Measurements from ENCODE around the gene ZBTB7B.

DNA sequence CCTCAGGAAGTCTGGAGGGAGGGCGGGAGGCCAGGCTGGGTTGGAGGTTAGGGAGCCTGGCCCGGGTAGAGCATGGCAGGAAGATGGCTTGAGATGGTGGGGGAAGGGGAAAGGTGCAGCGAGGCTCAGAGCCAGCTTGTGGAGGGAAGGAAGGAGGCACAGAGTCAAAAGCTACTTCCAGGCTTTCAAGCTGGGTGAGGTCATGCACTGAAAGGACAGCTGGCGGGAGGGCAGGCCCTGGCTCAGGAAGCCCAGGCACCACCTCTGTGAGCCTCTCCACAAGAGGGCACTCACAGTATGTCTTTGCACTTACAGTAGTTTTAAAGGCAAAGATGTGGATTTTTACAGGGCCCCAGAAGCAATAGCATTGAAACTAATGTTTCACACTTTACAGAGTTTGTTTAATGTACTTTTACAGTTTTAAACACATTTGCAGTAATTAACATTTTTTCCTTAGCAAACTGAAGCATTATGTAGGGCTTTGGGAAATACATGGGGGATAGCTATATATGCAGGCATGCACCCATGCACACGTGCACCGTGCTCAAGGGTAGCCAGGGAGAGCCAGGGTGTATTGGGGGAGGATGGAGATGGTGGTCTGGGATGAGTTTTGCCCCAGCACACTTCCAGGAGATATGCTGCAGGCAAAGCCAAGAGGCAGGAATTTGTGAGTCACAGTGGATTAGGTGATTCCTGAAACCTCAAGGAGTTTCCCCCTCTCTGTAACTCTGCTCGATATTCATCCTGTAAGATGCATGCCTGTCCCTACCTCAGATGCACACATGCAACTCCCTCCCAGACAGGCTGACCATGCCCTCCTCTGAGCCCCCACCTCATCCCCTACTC, 42.4 kb downstream of the ZBTB7B start:
- TF ChIP-seq POLR2AphosphoS5 (IDR thresholded peaks at IDR 0.05; ENCODE audit: low read depth, low read length): no peak
- TF ChIP-seq, protein P1, sequence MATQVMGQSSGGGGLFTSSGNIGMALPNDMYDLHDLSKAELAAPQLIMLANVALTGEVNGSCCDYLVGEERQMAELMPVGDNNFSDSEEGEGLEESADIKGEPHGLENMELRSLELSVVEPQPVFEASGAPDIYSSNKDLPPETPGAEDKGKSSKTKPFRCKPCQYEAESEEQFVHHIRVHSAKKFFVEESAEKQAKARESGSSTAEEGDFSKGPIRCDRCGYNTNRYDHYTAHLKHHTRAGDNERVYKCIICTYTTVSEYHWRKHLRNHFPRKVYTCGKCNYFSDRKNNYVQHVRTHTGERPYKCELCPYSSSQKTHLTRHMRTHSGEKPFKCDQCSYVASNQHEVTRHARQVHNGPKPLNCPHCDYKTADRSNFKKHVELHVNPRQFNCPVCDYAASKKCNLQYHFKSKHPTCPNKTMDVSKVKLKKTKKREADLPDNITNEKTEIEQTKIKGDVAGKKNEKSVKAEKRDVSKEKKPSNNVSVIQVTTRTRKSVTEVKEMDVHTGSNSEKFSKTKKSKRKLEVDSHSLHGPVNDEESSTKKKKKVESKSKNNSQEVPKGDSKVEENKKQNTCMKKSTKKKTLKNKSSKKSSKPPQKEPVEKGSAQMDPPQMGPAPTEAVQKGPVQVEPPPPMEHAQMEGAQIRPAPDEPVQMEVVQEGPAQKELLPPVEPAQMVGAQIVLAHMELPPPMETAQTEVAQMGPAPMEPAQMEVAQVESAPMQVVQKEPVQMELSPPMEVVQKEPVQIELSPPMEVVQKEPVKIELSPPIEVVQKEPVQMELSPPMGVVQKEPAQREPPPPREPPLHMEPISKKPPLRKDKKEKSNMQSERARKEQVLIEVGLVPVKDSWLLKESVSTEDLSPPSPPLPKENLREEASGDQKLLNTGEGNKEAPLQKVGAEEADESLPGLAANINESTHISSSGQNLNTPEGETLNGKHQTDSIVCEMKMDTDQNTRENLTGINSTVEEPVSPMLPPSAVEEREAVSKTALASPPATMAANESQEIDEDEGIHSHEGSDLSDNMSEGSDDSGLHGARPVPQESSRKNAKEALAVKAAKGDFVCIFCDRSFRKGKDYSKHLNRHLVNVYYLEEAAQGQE (IDR thresholded peaks at IDR 0.05; ENCODE audit: insufficient read depth in 1 of 2, low read depth in 2 of 2, low read length in 2 of 2): no peak
- no peak for TF ChIP-seq TAF1 (IDR thresholded peaks at IDR 0.05; ENCODE audit: borderline replicate concordance, insufficient read depth, low read length)
